Measurements from ENCODE around the gene FABP1. TPM values are rescaled to one million over a fixed set of nuclear protein-coding genes. Genes with fewer than 3 reads are reported as not detected.

Gene FABP1
- 10 to 100 TPM in 1 of 4 donors, 1 to 10 TPM in 2, under 1 TPM in 1; 0.41 to 11.6 (median 5.2) TPM for total RNA-seq

GRCh38 chr2:88127888-88128653, at the start of gene FABP1:
TSS of gene FABP1 (minus strand) at chr2:88128062. CDS start at chr2:88128017, 45 bp downstream.
- no peak for DNase-seq
- intact Hi-C loops (cut with DNase I; ENCODE audit: low total_unique reads): no loop called here
- no peak within 1 kb of the TSS for H3K4me3 ChIP-seq
- H3K27ac ChIP-seq: no peak within 1 kb of the TSS
- H3K36me3 ChIP-seq: no peaks in the 10 kb centered on the region
- TF ChIP-seq CTCF (IDR thresholded peaks at IDR 0.05 in 4 of 5, conservative IDR thresholded peaks at IDR 0.05 in 1 of 5) (no peak), POLR2A (IDR thresholded peaks at IDR 0.05) (no peak)
- no peaks in the 10 kb centered on the region for H3K4me1 ChIP-seq
- in situ Hi-C loops (cut with MboI; ENCODE audit: low sequenced_read_pairs in 4 of 4): no loop called here
- H3K9me3 ChIP-seq: no peaks in the 10 kb centered on the region
- no peaks in the 10 kb centered on the region for H3K27me3 ChIP-seq
- no peak for ATAC-seq

- peak; percentile 75 to 78 for ATAC-seq
Observed at GRCh38 chr2:88177556-88177955, 49.7 kb upstream of the FABP1 start.

GRCh38 chr2:88176352-88176984, 48.6 kb upstream of the FABP1 start:
- in situ Hi-C loops (cut with MboI; ENCODE audit: low sequenced_read_pairs in 4 of 4): no loop called here
- no peaks in the 10 kb centered on the region for H3K36me3 ChIP-seq
- TF ChIP-seq POLR2A (IDR thresholded peaks at IDR 0.05) (peak; percentile 16 to 57), CTCF (IDR thresholded peaks at IDR 0.05 in 4 of 5, conservative IDR thresholded peaks at IDR 0.05 in 1 of 5) (no peak)
- peak; percentile 40 to 72 for DNase-seq
- peak overlapping the region in 1 of 4 donors; percentile 28 for H3K4me3 ChIP-seq
- H3K27me3 ChIP-seq: no peaks in the 10 kb centered on the region
- H3K4me1 ChIP-seq: peaks cover 50 to 53% of the 10 kb centered on the region in 2 donors
- peak overlapping the region; percentile 77 to 98 (median 96) for H3K27ac ChIP-seq
- H3K9me3 ChIP-seq: no peaks in the 10 kb centered on the region
- ATAC-seq: peak; percentile 71 to 86
- intact Hi-C loops (cut with DNase I; ENCODE audit: low total_unique reads): loop anchor here (10.0 kb wide), 1 partner anchor 488 kb away; no protein-coding TSS in a partner anchor

More at GRCh38 chr2:88177556-88177955, 49.7 kb upstream of the FABP1 start:
- intact Hi-C loops (cut with DNase I; ENCODE audit: low total_unique reads) (loop anchor here (10.0 kb wide), 1 partner anchor 487 kb away; no protein-coding TSS in a partner anchor), in situ Hi-C loops (cut with MboI; ENCODE audit: low sequenced_read_pairs in 4 of 4) (no loop called here)
- Histone ChIP-seq H3K27ac (peak overlapping the region; percentile 77 to 98 (median 96)), H3K27me3 (no peaks in the 10 kb centered on the region), H3K4me3 (no peak overlapping the region), H3K9me3 (no peaks in the 10 kb centered on the region), H3K36me3 (peaks cover 0 to 5% of the 10 kb centered on the region in 2 donors), H3K4me1 (peaks cover 43% of the 10 kb centered on the region in 2 donors)
- TF ChIP-seq CTCF (IDR thresholded peaks at IDR 0.05 in 4 of 5, conservative IDR thresholded peaks at IDR 0.05 in 1 of 5): no peak
- peak; percentile 31 to 61 for TF ChIP-seq POLR2A (IDR thresholded peaks at IDR 0.05)
- peak in 1 of 2 donors; percentile 39 for DNase-seq

GRCh38 chr2:88172882-88173281, 45.0 kb upstream of the FABP1 start:
- intact Hi-C loops (cut with DNase I; ENCODE audit: low total_unique reads): loop anchor here (10.0 kb wide), 1 partner anchor 492 kb away; no protein-coding TSS in a partner anchor
- in situ Hi-C loops (cut with MboI; ENCODE audit: low sequenced_read_pairs in 4 of 4): no loop called here
- Histone ChIP-seq H3K36me3 (no peaks in the 10 kb centered on the region), H3K4me3 (no peak overlapping the region), H3K27me3 (no peaks in the 10 kb centered on the region), H3K9me3 (no peaks in the 10 kb centered on the region), H3K4me1 (peaks cover 56 to 62% of the 10 kb centered on the region in 2 donors), H3K27ac (peak overlapping the region in 3 of 4 donors; percentile 96 to 98 (median 97))
- no peak for TF ChIP-seq POLR2A (IDR thresholded peaks at IDR 0.05)
- TF ChIP-seq CTCF (IDR thresholded peaks at IDR 0.05 in 4 of 5, conservative IDR thresholded peaks at IDR 0.05 in 1 of 5): no peak
- DNase-seq: no peak
- ATAC-seq: no peak
